Measurements from ENCODE around the gene SIRPD.

- no peak for TF ChIP-seq CBX8 (IDR thresholded peaks at IDR 0.05; ENCODE audit: borderline replicate concordance, low read depth, low read length)
- TF ChIP-seq CTCF (IDR thresholded peaks at IDR 0.05; ENCODE audit: control extremely low read depth in 1 of 3, insufficient read depth in 1 of 3, low read depth in 1 of 3, low read length in 3 of 3) = no peak
- TF ChIP-seq CBX5 (IDR thresholded peaks at IDR 0.05; ENCODE audit: low read depth, low read length) = no peak
- TF ChIP-seq POLR2A (IDR thresholded peaks at IDR 0.05; ENCODE audit: control extremely low read depth in 1 of 2, low read depth in 2 of 2, low read length in 2 of 2) = no peak
These were observed 23.0 kb downstream of the SIRPD start for GRCh38 chr20:1534526-1534925.

Data from H1 (cell line).